ENCODE data around the gene PIGL.

GRCh38 chr17:16327018-16327417, 110.0 kb downstream of the PIGL start:
- no peak for TF ChIP-seq CTCF (IDR thresholded peaks at IDR 0.05)
- TF ChIP-seq POLR2A (IDR thresholded peaks at IDR 0.05) = no peak
